ENCODE measurements around the gene SLC5A10.

GRCh38 chr17:18928628-18929125, 23.3 kb upstream of the SLC5A10 start:
- TF ChIP-seq CTCF (IDR thresholded peaks at IDR 0.05), result no peak
- no peak for TF ChIP-seq POLR2AphosphoS5 (IDR thresholded peaks at IDR 0.05; ENCODE audit: low read depth, low read length)
- no peak for TF ChIP-seq TCF7L2 (IDR thresholded peaks at IDR 0.05; ENCODE audit: low read depth, low read length)
- TF ChIP-seq REST (IDR thresholded peaks at IDR 0.05; ENCODE audit: insufficient read depth in 1 of 2, low read depth in 2 of 2, low read length in 1 of 2), result no peak
- TF ChIP-seq SIN3A (IDR thresholded peaks at IDR 0.05; ENCODE audit: borderline replicate concordance, insufficient read depth, low read depth, low read length), result no peak

Data from Panc1 (cell line).